Amniotic epithelial cell (primary cell): ENCODE results near the gene RPUSD3.
"Not testable (repeated sequence)": the region's sequence is repeated elsewhere in the genome, so short reads cannot be mapped to it uniquely, and the experiment has no call there.

Source experiments
- DNase-seq: peaks from one replicate; pipeline ENCODE4 v3.0.0-alpha.2; 2010; ENCODE audit warnings: low read depth

Gene RPUSD3

DNA sequence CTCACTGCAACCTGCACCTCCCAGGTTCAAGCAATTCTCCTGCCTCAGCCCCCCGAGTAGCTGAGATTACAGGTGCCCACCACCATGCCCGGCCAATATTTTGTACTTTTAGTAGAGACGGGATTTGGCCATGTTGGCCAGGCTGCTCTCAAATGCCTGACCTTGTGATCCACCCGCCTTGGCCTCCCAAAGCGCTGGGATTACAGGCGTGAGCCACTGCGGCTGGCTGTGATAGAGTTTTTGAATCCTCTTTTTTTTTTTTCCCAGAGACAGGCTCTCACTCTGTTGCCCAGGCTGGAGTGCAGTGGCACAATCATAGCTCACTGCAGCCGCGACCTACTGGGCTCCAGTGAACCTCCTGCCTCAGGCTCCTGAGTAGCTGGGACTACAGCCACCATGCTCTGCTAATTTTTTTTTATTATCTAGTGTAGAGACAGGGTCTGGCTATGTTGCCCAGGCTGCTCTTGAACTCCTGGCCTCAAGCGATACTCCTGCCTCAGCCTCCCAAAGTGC lies 21.4 kb upstream of the RPUSD3 start:
- DNase-seq: not testable (repeated sequence)

DNA sequence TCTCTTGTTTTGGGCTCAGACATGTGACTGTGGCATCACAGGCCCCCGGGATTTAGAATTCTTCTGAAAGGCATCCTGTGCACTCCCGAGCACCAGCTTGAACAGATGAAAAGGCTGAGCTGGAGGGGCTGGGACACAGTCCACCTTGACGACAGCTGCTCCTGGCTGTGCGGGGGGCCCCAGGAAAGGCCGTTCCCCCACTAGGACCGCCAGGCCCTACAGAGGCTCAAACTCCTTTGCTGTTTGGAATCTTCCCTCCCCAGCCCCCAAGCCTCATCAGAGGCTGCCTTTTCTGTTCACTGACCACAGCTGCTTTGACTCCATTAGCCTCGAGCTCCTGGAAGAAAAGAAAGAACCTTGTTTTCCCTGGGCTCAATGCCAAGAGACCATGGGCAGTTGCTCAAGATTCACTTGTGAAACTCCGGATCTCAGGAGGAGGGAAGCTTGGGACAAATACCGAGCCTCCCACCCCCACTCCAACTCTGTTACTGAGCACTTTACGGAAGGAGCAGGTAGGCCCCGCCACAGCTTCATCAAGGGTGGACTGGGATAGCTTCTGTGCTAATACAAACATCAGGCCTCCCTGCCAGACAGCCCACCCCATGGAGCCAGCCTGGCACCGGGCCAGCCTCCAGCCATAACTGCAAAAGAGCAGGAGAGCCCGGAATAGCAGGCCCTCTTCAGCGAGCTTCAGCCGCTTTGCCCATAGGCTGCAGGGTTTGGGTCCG lies 20.6 kb upstream of the RPUSD3 start:
- DNase-seq: peak; percentile 96

DNA sequence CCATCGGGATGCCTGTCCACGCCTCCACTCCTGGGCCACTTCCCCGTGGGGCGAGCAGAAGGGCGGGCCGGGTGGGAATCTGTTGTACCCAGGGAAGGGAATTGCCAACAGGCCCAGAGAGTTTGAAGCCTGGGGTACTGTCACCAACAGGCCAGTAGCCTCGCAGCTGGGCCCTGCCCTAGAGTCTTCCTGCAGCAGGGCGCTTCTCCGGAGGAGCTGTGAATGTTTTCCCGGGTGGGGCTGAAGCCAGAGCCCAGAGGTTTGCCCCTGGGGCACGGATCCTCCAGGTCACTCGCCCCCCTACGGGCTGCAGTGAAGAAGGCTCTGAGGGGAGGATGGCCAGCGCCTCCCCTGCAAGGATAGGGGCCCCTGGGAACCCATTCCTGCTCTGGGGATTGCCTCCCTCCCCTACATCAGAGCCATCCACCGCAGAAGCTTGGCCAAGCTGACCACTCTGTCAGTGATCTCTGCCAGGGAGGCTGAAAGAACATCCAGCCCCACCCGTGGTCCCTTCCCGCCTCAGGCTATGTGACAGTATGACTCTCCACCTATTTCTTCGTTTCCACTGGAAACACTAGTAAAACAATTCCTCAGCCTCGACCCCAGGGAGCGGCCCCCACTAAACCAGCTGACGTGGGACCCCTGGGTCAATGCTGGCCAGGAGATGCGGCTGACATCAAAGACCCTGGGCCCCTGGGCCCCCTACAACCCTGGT lies 19.4 kb upstream of the RPUSD3 start:
- DNase-seq: no peak

DNA sequence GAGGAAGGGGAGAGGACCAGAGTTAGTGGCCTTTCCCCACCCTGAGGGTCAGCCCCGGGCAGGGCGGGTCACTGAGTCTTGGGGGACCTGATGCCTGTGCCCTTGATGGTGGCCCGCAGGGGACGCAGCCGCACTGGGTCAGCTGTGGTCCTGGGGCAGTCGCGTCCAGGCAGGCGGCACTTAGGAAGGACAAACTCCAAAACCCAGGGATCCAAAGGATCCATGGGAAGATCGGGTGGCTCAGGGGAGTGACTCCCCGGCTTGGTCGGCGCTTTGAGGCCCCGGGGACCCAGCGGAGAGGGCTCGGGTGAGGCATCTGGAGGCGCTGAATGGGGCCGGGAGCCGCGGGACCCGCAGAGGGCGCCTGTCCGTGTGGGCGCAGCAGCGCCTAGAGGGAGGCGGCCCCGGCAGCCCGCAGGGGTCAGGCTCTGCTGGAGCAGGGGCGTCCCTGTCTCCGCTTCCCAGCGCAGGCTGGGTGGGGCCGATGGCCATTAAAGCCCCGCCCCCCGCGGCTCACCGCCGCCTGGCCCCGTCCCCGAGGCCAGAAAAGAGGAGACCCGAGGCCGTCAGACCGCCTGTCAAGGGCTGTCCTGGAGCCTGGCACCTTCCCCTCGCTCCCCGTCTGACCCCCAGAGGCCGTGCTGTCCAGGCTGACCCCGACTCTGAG lies 18.7 kb upstream of the RPUSD3 start:
- peak; percentile 44 for DNase-seq

GRCh38 chr3:9861626-9862130 lies 17.9 kb upstream of the RPUSD3 start:
- DNase-seq: no peak

DNA sequence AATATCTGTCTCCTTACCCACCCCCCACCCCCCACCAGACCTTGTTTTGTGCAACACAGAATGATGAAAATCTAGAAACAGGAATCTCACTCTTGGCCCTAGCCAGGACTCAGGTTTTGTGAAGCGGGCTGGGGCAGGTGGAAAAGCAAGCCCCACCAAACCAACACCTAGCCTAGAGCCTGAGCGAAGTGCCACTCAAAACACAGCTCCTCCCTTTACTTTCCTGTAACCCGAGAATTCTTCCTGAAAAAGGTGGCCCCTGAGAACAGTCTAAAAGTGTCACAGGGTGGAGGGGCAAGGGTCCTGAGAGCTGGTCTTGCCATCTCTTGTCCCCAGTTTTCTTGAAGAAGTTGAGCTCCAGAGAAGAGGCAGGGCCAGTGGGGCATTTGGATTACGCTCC lies 17.4 kb upstream of the RPUSD3 start:
- DNase-seq: no peak

- DNase-seq: no peak
Observed at GRCh38 chr3:9859530-9860025, 15.8 kb upstream of the RPUSD3 start.

- no peak for DNase-seq
Observed at GRCh38 chr3:9855594-9855993, 11.8 kb upstream of the RPUSD3 start.

GRCh38 chr3:9854291-9854940 lies 10.6 kb upstream of the RPUSD3 start:
- not testable (repeated sequence) for DNase-seq

DNA sequence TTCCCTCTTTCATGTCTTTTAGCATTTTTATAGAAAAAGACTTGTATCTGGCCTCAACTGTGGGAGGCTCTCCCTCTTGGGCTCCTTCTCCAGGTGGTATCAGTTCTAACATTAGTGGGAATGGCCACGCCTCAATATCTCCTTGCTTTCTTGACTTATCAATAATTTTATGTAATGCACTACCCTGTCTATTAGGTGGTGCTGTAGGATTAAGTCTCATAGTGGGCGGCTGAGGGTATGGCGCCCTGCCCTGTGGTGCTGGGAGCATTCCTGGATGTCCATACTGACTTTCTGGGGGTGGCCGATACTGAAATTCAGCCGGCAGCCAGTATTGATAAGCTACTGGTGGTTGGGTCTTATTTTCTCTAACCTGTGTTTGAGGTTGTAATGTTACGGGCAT lies 8.7 kb upstream of the RPUSD3 start:
- no peak for DNase-seq

DNA sequence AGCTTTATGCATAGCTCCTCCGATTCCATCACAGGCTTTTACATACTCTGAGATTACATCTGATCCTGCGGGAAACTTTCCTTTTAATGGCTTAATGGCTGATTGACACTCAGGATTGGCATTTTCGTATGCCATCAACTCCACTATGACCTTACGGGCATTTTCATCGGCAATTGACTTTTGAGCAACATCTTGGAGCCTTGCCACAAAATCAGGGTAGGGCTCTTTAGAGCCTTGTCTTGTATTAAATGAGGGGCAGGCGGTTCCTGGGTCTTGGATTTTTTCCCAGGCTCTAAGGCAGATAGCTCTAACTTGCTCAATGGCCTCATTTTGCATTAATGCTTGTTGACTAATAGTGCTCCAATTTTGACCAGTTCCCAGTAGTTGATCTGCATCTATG lies 8.1 kb upstream of the RPUSD3 start:
- DNase-seq: not testable (repeated sequence)

GRCh38 chr3:9851383-9851782 lies 7.6 kb upstream of the RPUSD3 start:
- DNase-seq: not testable (repeated sequence)

DNA sequence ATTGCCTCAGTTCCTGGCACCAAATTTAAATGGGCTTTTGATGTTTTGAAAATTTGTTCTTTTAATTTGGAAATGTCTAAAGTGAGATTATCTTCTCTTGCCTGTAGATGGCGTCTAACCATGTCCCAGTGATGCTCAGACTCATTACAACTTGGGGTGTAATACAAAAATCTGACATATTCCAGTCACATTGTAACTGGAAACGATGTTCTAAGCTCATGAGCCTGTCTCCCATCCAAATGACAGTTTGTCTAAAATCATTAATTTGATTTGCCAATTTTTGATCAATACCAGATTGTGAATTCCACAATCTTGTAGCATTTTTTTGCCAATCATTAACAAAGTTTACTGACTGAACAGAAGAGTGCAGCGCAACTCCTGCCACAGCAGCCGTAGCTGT lies 5.1 kb upstream of the RPUSD3 start:
- peak; percentile 37 for DNase-seq

- not testable (repeated sequence) for DNase-seq
Observed at GRCh38 chr3:9847870-9848269, 4.1 kb upstream of the RPUSD3 start.

DNA sequence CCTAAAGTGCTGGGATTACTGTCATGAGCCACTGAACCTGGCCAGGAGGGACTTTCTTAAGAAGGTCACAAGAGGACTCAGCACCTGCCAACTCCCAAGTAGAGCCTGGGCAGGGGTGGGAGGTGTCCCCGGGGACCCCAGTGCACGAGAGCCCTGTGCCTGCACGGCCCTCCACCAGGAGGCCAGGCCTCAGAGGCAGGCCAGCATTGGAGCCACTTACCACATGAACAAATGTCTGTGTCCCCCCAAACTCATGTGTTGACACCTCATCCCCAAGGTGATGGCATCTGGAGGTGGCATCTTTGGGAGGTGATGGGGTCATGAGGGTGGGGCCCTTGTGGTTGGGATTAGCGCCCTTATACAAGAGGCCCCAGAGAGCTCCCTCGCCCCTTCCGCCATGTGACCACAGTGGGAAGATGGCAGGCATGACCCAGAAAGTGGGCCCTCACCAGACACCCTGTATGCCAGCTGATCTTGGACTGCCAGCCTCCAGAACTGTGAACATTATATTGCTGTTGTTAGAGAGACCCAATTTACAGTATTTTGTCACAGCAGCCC lies 3.2 kb upstream of the RPUSD3 start:
- no peak for DNase-seq

DNA sequence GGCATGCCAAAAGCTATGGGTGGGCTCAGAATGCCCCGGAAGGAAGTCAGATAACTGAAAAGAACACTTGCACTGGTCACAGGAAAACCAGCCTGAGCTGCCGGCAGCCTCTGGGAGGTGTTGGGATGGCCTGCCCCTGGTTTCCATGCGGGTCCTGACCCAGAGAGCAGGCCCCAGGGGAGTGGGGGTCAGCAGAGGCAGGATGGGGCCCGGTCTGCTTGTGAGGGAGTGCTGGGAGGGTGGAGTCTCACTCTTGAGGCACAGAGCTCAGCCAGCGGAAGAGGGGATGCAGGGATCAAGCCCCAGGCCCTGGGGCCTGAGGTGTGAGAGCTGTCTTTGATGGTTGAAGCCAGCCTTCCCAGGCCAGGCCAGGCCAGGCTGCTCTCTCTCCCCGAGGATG lies 2.4 kb upstream of the RPUSD3 start:
- DNase-seq: no peak

DNA sequence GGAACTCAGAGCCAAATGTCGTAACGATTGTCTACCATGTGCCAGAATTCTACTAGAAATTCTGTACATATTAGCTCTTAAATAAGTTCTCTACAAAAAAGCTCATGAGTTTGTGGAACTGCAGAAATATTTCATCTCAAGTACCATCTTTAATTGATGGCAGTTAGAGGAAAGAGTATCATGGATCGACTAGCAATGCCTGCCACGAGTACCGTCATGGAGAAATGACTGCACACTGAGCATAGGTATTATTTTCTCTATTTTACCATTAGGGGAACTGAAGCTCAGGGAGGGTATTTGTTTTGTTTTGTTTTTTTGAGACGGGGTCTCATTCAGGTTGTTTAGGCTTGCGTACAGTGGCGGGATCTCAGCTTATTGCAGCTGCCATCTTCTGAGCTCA lies 2.8 kb downstream of the RPUSD3 start:
- DNase-seq: no peak

GRCh38 chr3:9838856-9839255 lies 5.0 kb downstream of the RPUSD3 start:
- no peak for DNase-seq

GRCh38 chr3:9837701-9838582 lies 5.9 kb downstream of the RPUSD3 start:
- no peak for DNase-seq

DNA sequence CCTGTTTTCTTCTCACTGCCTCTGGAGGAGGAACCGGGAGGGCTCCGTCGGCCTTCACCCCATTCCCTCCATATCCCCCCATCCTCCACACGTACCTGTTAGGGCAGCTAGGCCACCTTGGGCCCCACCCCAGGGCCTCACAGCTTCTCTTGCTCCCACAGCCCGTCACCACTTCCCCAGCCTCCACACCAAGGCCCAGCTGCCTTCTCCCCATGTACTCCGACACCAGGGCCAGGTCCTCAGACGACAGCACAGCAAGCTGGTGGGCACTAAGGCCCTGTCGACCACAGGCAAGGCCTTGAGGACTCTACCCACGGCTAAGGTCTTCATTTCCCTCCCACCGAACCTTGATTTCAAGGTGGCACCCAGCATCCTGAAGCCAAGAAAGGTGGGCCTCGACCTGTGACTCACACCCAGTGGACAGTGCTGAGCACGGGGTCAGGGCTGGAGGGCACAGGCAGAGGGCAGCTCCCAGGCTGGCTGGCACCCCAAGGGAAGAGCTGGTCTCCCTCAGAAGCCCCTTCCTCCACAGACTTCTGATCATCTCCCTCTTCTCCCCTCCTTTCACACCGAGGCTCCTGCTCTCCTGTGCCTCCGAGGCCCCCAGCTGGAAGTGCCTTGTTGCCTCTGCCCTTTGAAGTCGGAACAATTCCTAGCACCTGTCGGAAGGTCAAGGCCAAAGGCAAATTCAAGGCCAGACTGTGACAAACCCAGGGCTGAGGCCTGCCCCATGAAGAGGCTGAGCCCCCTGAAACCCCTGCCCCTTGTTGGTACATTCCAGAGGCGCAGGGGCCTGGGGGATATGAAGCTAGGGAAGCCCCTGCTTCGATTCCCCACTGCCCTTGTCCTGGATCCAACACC lies 9.1 kb downstream of the RPUSD3 start:
- DNase-seq: no peak
